K562 (cell line): ENCODE results near the gene GHRH. TPM values are rescaled to one million over a fixed set of nuclear protein-coding genes. Genes with fewer than 3 reads are reported as not detected.

Experiments
- ATAC-seq: fragments of 200-7000 bp; cut with Tn5 transposase; 3 replicates; pipeline ENCODE4 v1.9.1; 2020; ENCODE audit warnings: moderate library complexity
- BruUV-seq: library from RNA; stranded (reverse); fragments of 400-500 nt; replicated peaks from 2 replicates; lab custom pipeline; 2021; lab: Mats Ljungman, UMichigan
- CTCF ChIA-PET: fragments of 300-600 bp; formaldehyde crosslinking; extraction: SDS; loops from one replicate; lab custom pipeline; 2021; ENCODE audit warnings: low intra/inter-chr PET ratio; lab: Yijun Ruan, JAX
- POLR2A ChIA-PET: fragments of 300-600, 350-650 bp; sonication (Branson Sonifier 250); formaldehyde crosslinking; extraction: SDS; loops from one replicate; lab custom pipeline; 2021; ENCODE audit warnings: antibody characterized with exemption, inconsistent platforms; lab: Yijun Ruan, JAX
- DNase-seq, 4 experiments: peaks; one replicate each; pipeline versions ENCODE4 v3.0.0 to v3.0.0-alpha.2; 2011 to 2018; ENCODE audit warnings: low spot score in 3 of 4, mixed read lengths in 3 of 4; ENCODE audit errors: extremely low read depth in 1 of 4
- FAIRE-seq: peaks from 2 replicates; lab custom pipeline; 2011; peaks lifted over from hg19 to GRCh38; lab: Jason Lieb, UNC
- H2AFZ ChIP-seq: 2 replicates; pipeline ENCODE4 v1.6.0; 2011; ENCODE audit warnings: low read depth, low read length, control low read depth, inconsistent platforms
- H3K27ac ChIP-seq: fragments of 200-600 bp; 3 replicates; pipeline ENCODE4 v1.8.0; 2011; ENCODE audit warnings: low read depth, mild to moderate bottlenecking, control low read depth, inconsistent platforms, low read length, moderate library complexity, mixed read lengths; ENCODE audit errors: extremely low read depth
- H3K27me3 ChIP-seq, 2 experiments: fragments of 300-600 bp in 1 of 2; 2 replicates in 1 of 2; 3 replicates in 1 of 2; pipeline versions ENCODE4 v1.6.0 to v1.8.0; 2011; ENCODE audit warnings: inconsistent platforms in 2 of 2, low read length in 2 of 2, mild to moderate bottlenecking in 1 of 2, mixed read lengths in 1 of 2, moderate library complexity in 1 of 2; ENCODE audit not compliant: control insufficient read depth in 2 of 2, insufficient read depth in 2 of 2
- H3K36me3 ChIP-seq: fragments of 300-600 bp; 3 replicates; pipeline ENCODE4 v1.8.0; 2011; ENCODE audit warnings: mild to moderate bottlenecking, low read length, inconsistent platforms; ENCODE audit not compliant: control insufficient read depth, insufficient read depth
- H3K4me1 ChIP-seq, 2 experiments: fragments of 200-600 bp in 1 of 2; replicated peaks in 1 of 2; 2 replicates in 1 of 2; 3 replicates in 1 of 2; pipeline versions ENCODE4 v1.5.1 to v1.8.0; 2011; ENCODE audit warnings: inconsistent platforms in 2 of 2, low read length in 2 of 2, mild to moderate bottlenecking in 1 of 2, mixed read lengths in 1 of 2, moderate library complexity in 1 of 2; ENCODE audit not compliant: control insufficient read depth in 2 of 2, insufficient read depth in 2 of 2
- H3K4me2 ChIP-seq: 2 replicates; pipeline ENCODE4 v1.6.1; 2011; ENCODE audit warnings: low read length, control low read depth, inconsistent platforms, mixed read lengths; ENCODE audit not compliant: insufficient read depth
- H3K4me3 ChIP-seq: fragments of 200-600 bp; sonication (generic), shearing (Covaris generic); 2 replicates; pipeline ENCODE4 v1.5.1; 2016; ENCODE audit warnings: control low read depth, inconsistent platforms
- H3K79me2 ChIP-seq: fragments of 200-600 bp; 3 replicates; pipeline ENCODE4 v1.8.0; 2011; ENCODE audit warnings: low read length, inconsistent platforms; ENCODE audit not compliant: control insufficient read depth, insufficient read depth
- H3K9ac ChIP-seq, 2 experiments: 2 replicates each; pipeline versions ENCODE4 v1.6.0 to v1.6.1; 2011; ENCODE audit warnings: low read depth in 2 of 2, low read length in 2 of 2, control low read depth in 1 of 2, inconsistent platforms in 1 of 2, mild to moderate bottlenecking in 1 of 2, mixed read lengths in 1 of 2; ENCODE audit not compliant: insufficient read depth in 1 of 2
- H3K9me1 ChIP-seq: one replicate; pipeline ENCODE4 v1.6.0; 2011; ENCODE audit warnings: inconsistent platforms, mild to moderate bottlenecking, low read length, moderate library complexity; ENCODE audit not compliant: control insufficient read depth, insufficient read depth
- H3K9me3 ChIP-seq: replicated peaks from 2 replicates; pipeline ENCODE4 v1.5.1; 2011; ENCODE audit warnings: low read depth, low read length, inconsistent platforms; ENCODE audit not compliant: control insufficient read depth, insufficient read depth
- H4K20me1 ChIP-seq: replicated peaks from 2 replicates; pipeline ENCODE4 v1.6.1; 2011; ENCODE audit warnings: low read length, inconsistent platforms, mixed read lengths; ENCODE audit not compliant: control insufficient read depth, insufficient read depth
- FOXJ3 ChIP-seq: sonication (generic); formaldehyde crosslinking; IDR thresholded peaks from 2 replicates; pipeline ENCODE4 v1.4.0; 2020; ENCODE audit warnings: mild to moderate bottlenecking, missing genetic modification reagents
- HMG20A ChIP-seq: fragments of 450-650 bp; formaldehyde crosslinking; conservative IDR thresholded peaks from 2 replicates; pipeline ENCODE4 v1.4.0; 2020; ENCODE audit warnings: mild to moderate bottlenecking, mixed read lengths
- ZNF316 ChIP-seq: fragments of 450-650 bp; IDR thresholded peaks from 2 replicates; pipeline ENCODE4 v1.6.1; 2016
- ZNF764 ChIP-seq: fragments of 250-450 bp; sonication (Bioruptor Pico); IDR thresholded peaks from 2 replicates; pipeline ENCODE4 v1.4.0; 2020; ENCODE audit warnings: low read depth, mild to moderate bottlenecking, moderate library complexity
- WGBS: fragments of 100-300 bp; shearing (Covaris generic); methylation state at CpG from one replicate; pipeline ENCODE4 v1.1.6; 2016; ENCODE audit warnings: low coverage, mixed read lengths; ENCODE audit not compliant: insufficient coverage; ENCODE audit errors: missing lambda C conversion rate; 5-methylcytosine and 5-hydroxymethylcytosine counted together
- in situ Hi-C: fragments of 300-500 bp; cut with MboI; formaldehyde crosslinking; loops from 4 replicates; pipeline ENCODE4 v1.15.0; 2018; ENCODE audit warnings: inconsistent platforms, mixed read lengths
- intact Hi-C: fragments of 100-400 bp; cut with micrococcal nuclease; formaldehyde crosslinking; loops from 2 replicates; pipeline ENCODE4 v1.14.2; 2022
- polyA plus RNA-seq, 8 experiments: library from polyadenylated mRNA; depleted of rRNA in 4 of 8; stranded (reverse) in 5 of 8; unstranded in 3 of 8; fragments of >200 nt; fragmentation: Nextera tagmentation in 2 of 8; fragmentation: Illumina TruSeq in 1 of 8; extraction: Ambion mirVana in 2 of 8; extraction: Trizol in 1 of 8; gene quantifications; 2 replicates each; pipeline versions ENCODE4 v1.2.1 to v1.2.3, GENCODE V29; 2011 to 2014; ENCODE audit warnings: inconsistent platforms in 1 of 8, missing spikeins in 1 of 8
- total RNA-seq, 7 experiments: library from RNA; depleted of rRNA in 6 of 7; stranded (reverse); fragments of >200 nt in 6 of 7; fragmentation: Illumina TruSeq in 2 of 7; extraction: Trizol in 2 of 7; gene quantifications; 2 replicates each; pipeline versions ENCODE4 v1.2.1 to v1.2.3, GENCODE V29; 2011 to 2021; ENCODE audit warnings: low replicate concordance in 1 of 7
- TF ChIP-seq, protein P1 (sequence below): sonication (generic); formaldehyde crosslinking; IDR thresholded peaks from 2 replicates; pipeline ENCODE4 v1.8.1; 2023; ENCODE audit warnings: mild to moderate bottlenecking, missing genetic modification reagents

The GHRH gene
- total and polyA plus RNA-seq, 9 of the 15 experiments (the other 6 are each of a cell fraction or from before 2014, with no cell fraction given): not detected

DNA sequence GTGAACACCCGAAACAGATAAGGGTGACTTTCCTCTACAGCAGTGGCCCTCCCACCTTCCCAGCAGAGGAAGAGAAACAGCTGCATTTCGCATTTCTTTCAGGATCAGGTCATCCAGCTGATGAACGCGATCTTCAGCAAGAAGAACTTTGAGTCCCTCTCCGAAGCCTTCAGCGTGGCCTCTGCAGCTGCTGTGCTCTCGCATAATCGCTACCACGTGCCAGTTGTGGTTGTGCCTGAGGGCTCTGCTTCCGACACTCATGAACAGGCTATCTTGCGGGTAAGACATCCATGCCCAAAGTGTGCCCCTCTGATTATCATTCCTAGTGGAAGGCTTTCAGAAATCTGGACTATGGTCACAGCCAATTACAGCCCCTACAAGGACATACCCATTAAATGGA is 54.4 kb downstream of the GHRH start:
- intact Hi-C loops: no loop called here
- TF ChIP-seq, protein P1, sequence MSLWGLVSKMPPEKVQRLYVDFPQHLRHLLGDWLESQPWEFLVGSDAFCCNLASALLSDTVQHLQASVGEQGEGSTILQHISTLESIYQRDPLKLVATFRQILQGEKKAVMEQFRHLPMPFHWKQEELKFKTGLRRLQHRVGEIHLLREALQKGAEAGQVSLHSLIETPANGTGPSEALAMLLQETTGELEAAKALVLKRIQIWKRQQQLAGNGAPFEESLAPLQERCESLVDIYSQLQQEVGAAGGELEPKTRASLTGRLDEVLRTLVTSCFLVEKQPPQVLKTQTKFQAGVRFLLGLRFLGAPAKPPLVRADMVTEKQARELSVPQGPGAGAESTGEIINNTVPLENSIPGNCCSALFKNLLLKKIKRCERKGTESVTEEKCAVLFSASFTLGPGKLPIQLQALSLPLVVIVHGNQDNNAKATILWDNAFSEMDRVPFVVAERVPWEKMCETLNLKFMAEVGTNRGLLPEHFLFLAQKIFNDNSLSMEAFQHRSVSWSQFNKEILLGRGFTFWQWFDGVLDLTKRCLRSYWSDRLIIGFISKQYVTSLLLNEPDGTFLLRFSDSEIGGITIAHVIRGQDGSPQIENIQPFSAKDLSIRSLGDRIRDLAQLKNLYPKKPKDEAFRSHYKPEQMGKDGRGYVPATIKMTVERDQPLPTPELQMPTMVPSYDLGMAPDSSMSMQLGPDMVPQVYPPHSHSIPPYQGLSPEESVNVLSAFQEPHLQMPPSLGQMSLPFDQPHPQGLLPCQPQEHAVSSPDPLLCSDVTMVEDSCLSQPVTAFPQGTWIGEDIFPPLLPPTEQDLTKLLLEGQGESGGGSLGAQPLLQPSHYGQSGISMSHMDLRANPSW (CRISPR knock-in tag): no peak
- TF ChIP-seq ZNF764: no peak
- TF ChIP-seq ZNF316: no peak
- no peak for TF ChIP-seq FOXJ3 (CRISPR knock-in tag)
- TF ChIP-seq HMG20A (CRISPR knock-in tag): no peak
- Histone ChIP-seq H3K4me3 (no peak overlapping the region), H3K36me3 (peaks cover 88% of the 10 kb centered on the region), H3K9ac (no peak overlapping the region), H3K9me1 (no peaks in the 10 kb centered on the region), H3K79me2 (0 out of 3 replicates have a peak, but pooled peaks cover 5% of the 10 kb centered on the region), H4K20me1 (peaks cover 7% of the 10 kb centered on the region; the same call in 1 of the 2 replicates), H2AFZ (no peak overlapping the region), H3K27ac (no peak overlapping the region), H3K4me1 (no peaks in the 10 kb centered on the region), H3K4me2 (no peak overlapping the region), H3K9me3 (no peaks in the 10 kb centered on the region), H3K27me3 (no peaks in the 10 kb centered on the region)
- no peak for ATAC-seq
- in situ Hi-C loops: no loop called here
- no TSS peak for BruUV-seq
- no peak for FAIRE-seq
- POLR2A ChIA-PET: no interaction called here
- 96% methylated on average over 11 of the region's 11 CpGs for WGBS
- no peak for DNase-seq
- CTCF ChIA-PET: no interaction called here
